Measurements from ENCODE around the gene NCOA4.

The NCOA4 gene

DNA sequence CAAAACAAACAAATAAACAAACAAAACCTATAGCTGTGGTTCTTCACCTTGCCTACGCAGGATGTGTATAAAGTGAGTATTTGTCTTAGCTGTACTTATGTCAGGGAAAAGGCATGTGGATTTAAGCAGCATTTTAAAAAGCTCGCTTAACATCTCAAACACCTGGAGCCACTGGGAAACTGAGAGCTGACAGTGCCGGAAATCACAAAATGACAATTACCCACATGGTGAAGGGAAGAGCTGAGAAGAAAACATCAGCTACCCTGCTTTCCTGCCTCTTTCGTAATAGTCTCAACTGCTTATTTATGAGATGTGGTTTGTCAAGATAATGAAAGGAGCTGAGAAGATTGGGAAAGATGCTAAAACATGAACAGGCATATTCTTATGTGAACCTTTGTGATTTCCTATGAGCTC, 46.7 kb upstream of the NCOA4 start:
- peak overlapping the region; percentile 99 for H3K27ac ChIP-seq (replicated peaks)
- H3K27me3 ChIP-seq (ENCODE audit: insufficient read depth, poor library complexity, severe bottlenecking): no peaks in the 10 kb centered on the region
- H3K4me3 ChIP-seq (replicated peaks; ENCODE audit: insufficient read depth, low read length): no peak overlapping the region
- peak; percentile 10; the same call in 1 of the 2 replicates for TF ChIP-seq SPI1 (IDR thresholded peaks at IDR 0.05; ENCODE audit: borderline replicate concordance, low read depth)
- TF ChIP-seq, protein P1, sequence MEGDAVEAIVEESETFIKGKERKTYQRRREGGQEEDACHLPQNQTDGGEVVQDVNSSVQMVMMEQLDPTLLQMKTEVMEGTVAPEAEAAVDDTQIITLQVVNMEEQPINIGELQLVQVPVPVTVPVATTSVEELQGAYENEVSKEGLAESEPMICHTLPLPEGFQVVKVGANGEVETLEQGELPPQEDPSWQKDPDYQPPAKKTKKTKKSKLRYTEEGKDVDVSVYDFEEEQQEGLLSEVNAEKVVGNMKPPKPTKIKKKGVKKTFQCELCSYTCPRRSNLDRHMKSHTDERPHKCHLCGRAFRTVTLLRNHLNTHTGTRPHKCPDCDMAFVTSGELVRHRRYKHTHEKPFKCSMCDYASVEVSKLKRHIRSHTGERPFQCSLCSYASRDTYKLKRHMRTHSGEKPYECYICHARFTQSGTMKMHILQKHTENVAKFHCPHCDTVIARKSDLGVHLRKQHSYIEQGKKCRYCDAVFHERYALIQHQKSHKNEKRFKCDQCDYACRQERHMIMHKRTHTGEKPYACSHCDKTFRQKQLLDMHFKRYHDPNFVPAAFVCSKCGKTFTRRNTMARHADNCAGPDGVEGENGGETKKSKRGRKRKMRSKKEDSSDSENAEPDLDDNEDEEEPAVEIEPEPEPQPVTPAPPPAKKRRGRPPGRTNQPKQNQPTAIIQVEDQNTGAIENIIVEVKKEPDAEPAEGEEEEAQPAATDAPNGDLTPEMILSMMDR (IDR thresholded peaks at IDR 0.05; ENCODE audit: insufficient read depth, low read length): no peak
- DNase-seq (ENCODE audit: low read depth in 1 of 2, low spot score in 1 of 2): peak; percentile 85 to 94

DNA sequence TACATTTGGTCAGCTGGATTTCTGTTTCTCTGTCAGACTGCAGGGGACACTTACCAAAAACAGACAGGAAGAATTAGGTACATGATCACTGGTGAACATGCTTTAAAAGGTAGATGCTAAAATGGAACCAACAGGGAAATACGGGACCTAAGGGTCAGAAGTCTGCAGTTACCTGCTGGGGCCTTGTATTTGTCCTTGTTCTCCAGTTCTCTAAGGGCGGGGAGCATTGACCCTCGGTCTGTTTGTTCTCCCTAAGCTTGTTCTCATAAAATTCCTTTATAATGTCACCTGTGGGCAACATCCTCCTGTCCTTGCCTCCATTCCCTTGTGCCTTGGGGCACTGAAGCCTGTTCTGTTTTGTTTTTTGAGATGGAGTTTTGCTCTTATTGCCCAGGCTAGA, 45.4 kb upstream of the NCOA4 start:
- Histone ChIP-seq H3K27ac (replicated peaks) (peak overlapping the region; percentile 99), H3K4me3 (replicated peaks; ENCODE audit: insufficient read depth, low read length) (no peak overlapping the region), H3K27me3 (ENCODE audit: insufficient read depth, poor library complexity, severe bottlenecking) (no peaks in the 10 kb centered on the region)
- DNase-seq (ENCODE audit: low read depth in 1 of 2, low spot score in 1 of 2): no peak
- TF ChIP-seq SPI1 (IDR thresholded peaks at IDR 0.05; ENCODE audit: borderline replicate concordance, low read depth): no peak
- no peak for TF ChIP-seq POLR2AphosphoS5 (IDR thresholded peaks at IDR 0.05; ENCODE audit: low read depth)
- TF ChIP-seq, protein P2, sequence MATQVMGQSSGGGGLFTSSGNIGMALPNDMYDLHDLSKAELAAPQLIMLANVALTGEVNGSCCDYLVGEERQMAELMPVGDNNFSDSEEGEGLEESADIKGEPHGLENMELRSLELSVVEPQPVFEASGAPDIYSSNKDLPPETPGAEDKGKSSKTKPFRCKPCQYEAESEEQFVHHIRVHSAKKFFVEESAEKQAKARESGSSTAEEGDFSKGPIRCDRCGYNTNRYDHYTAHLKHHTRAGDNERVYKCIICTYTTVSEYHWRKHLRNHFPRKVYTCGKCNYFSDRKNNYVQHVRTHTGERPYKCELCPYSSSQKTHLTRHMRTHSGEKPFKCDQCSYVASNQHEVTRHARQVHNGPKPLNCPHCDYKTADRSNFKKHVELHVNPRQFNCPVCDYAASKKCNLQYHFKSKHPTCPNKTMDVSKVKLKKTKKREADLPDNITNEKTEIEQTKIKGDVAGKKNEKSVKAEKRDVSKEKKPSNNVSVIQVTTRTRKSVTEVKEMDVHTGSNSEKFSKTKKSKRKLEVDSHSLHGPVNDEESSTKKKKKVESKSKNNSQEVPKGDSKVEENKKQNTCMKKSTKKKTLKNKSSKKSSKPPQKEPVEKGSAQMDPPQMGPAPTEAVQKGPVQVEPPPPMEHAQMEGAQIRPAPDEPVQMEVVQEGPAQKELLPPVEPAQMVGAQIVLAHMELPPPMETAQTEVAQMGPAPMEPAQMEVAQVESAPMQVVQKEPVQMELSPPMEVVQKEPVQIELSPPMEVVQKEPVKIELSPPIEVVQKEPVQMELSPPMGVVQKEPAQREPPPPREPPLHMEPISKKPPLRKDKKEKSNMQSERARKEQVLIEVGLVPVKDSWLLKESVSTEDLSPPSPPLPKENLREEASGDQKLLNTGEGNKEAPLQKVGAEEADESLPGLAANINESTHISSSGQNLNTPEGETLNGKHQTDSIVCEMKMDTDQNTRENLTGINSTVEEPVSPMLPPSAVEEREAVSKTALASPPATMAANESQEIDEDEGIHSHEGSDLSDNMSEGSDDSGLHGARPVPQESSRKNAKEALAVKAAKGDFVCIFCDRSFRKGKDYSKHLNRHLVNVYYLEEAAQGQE (IDR thresholded peaks at IDR 0.05; ENCODE audit: insufficient replicate concordance, low read depth): no peak
- TF ChIP-seq GABPA (IDR thresholded peaks at IDR 0.05; ENCODE audit: low read depth): no peak
- TF ChIP-seq, protein P1 (IDR thresholded peaks at IDR 0.05; ENCODE audit: insufficient read depth, low read length): no peak

DNA sequence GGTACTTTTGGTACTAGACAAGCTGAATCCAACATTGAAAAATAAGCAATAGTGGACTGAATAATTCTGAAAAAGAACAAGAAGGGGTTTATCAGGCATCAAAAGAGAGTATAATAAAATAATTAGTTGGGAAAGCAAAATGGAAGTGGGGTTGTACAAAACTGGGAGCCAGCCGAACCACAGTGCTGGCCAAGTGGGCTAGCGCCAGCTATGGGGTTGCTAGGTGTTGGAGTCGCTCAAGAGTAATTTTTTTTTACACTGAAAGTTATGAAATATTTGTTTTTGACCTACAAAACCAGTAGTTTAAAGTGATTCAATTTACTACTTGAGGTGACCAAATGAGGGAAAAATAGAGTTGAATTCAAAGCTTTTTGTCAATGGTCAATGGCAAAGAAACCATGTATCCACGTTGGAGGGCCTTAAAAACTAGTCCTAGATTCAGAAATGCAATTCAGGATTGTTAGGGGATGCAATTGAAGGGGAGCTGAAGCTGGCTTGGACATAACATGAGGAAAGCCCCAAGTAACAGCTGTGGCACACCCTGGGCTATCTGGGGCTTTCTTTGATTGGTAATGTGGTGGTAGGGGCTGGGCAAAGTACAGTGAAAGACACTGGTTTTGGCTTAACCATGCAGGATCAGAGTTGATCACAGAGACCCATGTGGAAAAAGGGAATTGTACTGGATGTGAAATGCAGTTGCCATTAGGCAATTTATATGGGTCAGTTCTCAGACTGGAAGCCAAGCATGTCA, 43.9 kb upstream of the NCOA4 start:
- TF ChIP-seq, protein P1 (IDR thresholded peaks at IDR 0.05; ENCODE audit: insufficient read depth, low read length): no peak
- TF ChIP-seq SPI1 (IDR thresholded peaks at IDR 0.05; ENCODE audit: borderline replicate concordance, low read depth) (no peak), POLR2AphosphoS5 (IDR thresholded peaks at IDR 0.05; ENCODE audit: low read depth) (no peak), GABPA (IDR thresholded peaks at IDR 0.05; ENCODE audit: low read depth) (no peak)
- TF ChIP-seq, protein P2 (IDR thresholded peaks at IDR 0.05; ENCODE audit: insufficient replicate concordance, low read depth): no peak
- peak in 1 of 2 experiments; percentile 44 for DNase-seq (ENCODE audit: low read depth in 1 of 2, low spot score in 1 of 2)
- no peaks in the 10 kb centered on the region for H3K27me3 ChIP-seq (ENCODE audit: insufficient read depth, poor library complexity, severe bottlenecking)
- peak overlapping the region; percentile 14; the same call in 1 of the 2 replicates for H3K27ac ChIP-seq (replicated peaks)
- H3K4me3 ChIP-seq (replicated peaks; ENCODE audit: insufficient read depth, low read length): no peak overlapping the region

Data from HL-60 (cell line).